Retinal pigment epithelial cell (primary cell): Measurements from ENCODE around the gene FOLR1.

Source experiments
- DNase-seq: peaks from one replicate; pipeline ENCODE4 v3.0.0-alpha.2; 2010; ENCODE audit warnings: low read depth
- H3K4me3 ChIP-seq: 2 replicates; pipeline ENCODE4 v1.5.1; 2011; ENCODE audit warnings: mild to moderate bottlenecking, low read length, control low read depth, moderate library complexity
- CTCF ChIP-seq: conservative IDR thresholded peaks from 2 replicates; pipeline ENCODE4 v1.5.1; 2011; ENCODE audit warnings: low read depth, low read length, control low read depth, inconsistent platforms

The FOLR1 gene

GRCh38 chr11:72209101-72209500, 17.2 kb downstream of the FOLR1 start:
- H3K4me3 ChIP-seq: no peak overlapping the region
- DNase-seq: no peak
- no peak for TF ChIP-seq CTCF

- no peak within 1 kb of the TSS for H3K4me3 ChIP-seq
- no peak for TF ChIP-seq CTCF
- DNase-seq: no peak
Observed at GRCh38 chr11:72216638-72217037, 24.7 kb downstream of the FOLR1 start, which contains the start of gene FOLR2. TSS of gene FOLR2 (plus strand) at chr11:72216794. CDS start at chr11:72218585, 1,791 bp downstream.

- no peak overlapping the region for H3K4me3 ChIP-seq
- TF ChIP-seq CTCF: no peak
Observed at GRCh38 chr11:72217841-72218240, 25.9 kb downstream of the FOLR1 start.

GRCh38 chr11:72218251-72218745, 26.4 kb downstream of the FOLR1 start:
- no peak for TF ChIP-seq CTCF
- no peak overlapping the region for H3K4me3 ChIP-seq
- no peak for DNase-seq

More at GRCh38 chr11:72217841-72218240, 25.9 kb downstream of the FOLR1 start:
- DNase-seq: no peak

GRCh38 chr11:72220696-72221363, 28.9 kb downstream of the FOLR1 start:
- no peak for DNase-seq
- TF ChIP-seq CTCF: no peak
- H3K4me3 ChIP-seq: no peak overlapping the region

GRCh38 chr11:72221386-72222075, 29.6 kb downstream of the FOLR1 start:
- no peak for TF ChIP-seq CTCF

More at GRCh38 chr11:72221386-72222075, 29.6 kb downstream of the FOLR1 start:
- H3K4me3 ChIP-seq: no peak overlapping the region
- DNase-seq: no peak
